GM18499 (cell line): Measurements from ENCODE around the gene CELF1.

ENCODE experiments used
- ATAC-seq: cut with Tn5 transposase; IDR thresholded peaks from one replicate; pipeline ENCODE4 v1.9.1; 2021; ENCODE audit warnings: moderate number of reproducible peaks; ENCODE audit not compliant: insufficient read depth, unreplicated experiment

Gene CELF1

DNA sequence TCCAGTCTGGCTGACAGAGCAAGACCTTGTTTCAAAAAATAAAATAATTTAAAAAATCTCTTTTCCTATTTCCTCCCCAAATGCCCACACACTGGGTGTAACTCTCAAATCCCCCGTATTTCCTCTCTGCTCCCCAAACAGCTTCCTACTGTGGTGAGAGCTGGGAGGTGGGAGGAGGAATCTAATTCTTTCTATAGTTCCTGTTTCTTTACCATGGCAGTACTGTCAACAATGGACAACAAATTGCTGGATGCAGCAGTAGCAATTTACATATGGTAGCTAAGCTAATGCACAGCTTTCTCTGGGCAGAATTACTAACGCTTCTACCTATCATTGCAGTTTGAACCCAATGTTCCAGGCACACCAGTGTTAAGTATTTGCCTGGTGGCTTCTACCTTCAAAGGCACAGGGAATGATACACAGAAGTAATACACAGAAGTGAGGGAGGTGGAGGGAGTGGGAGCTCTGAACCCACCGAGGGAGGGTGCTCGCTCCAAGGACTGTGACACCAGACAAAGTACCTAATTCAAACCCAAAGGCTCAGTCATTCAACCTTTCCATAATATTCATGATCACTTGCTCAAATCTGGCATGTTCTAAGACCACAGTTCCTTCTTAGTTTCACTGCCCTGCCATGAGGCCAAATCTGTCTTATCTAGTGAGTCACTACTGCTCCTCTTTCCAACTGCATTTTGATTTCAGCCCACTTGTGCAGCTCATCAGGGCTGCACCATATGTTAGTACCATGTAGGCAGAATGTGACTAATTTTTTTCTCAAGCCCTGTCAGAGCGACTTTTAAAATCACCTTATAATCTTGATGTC lies 37.9 kb downstream of the CELF1 start:
- no peak for ATAC-seq

DNA sequence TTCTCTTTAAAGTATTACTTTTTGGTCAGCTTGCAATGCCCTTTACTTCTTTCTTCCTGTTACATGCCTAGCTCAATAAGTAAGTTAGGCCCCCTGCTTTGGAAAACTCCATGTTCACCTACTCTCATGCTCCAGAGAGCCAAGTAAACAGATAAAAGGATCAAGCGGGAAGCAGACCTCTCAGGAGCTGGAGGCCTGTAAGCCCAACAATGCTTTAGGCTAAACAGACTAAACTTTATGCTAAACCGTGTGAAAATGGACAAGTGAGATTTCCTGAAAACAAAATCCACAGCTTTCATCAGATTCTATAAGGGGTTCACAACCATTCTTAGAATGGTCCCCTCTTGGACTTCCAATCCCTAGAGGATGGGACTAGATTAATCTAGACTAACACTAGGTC lies 40.2 kb downstream of the CELF1 start:
- ATAC-seq, result no peak

DNA sequence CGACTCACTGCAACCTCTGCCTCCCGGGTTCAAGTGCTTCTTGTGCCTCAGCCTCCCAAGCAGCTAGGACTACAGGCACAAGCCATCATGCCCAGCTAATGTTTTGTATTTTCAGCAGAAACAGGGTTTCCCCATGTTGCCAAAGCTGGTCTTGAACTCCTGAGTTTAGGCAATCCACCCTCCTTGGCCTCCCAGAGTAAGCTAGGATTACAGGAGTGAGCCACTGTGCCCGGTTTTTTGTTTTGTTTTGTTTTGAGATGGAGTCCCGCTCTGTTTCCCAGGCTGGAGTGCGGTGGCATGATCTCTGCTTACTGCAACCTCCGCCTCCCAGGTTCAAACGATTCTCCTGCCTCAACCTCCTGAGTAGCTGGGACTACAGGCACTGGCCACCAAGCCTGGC lies 41.0 kb downstream of the CELF1 start:
- ATAC-seq, result no peak

DNA sequence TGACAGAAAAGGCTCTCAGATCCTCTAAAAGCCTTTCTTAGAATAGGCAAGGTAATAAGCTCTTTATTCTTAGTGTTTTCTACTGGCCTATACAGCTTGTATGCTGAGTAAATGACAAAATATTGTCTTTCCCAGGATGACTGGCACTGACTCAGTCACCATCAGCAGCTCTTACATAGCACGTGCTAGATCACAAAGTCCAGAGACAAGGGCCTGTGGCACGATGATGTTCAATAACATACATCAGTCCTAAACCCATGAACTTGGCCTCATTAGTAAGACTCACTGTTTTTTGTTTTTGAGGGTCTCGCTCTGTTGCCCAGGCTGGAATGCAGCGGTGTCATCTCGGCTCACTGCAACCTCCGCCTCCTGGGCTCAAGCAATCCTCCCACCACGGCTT lies 42.7 kb downstream of the CELF1 start:
- ATAC-seq, result no peak

DNA sequence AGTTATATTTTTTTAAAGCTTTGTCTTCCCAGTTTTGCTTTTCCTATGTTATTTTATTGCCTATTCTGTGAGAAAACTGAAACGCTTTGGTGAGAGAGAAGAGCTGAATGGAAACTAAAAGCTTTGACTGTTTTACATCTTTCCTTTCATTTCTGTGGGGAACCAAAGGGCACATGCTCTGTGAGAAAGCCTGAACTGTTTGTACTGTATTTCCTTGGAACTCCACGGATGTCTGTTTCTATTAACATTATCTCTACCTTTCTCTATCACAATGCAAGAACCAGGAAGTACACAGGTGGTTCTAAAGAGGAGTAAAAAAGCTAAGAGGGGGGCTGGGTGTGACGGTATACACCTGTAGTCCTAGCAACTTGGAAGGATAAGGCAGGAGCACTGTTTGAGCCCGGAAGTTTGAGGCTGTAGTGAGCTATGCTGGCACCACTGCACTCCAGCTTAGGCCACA lies 43.8 kb downstream of the CELF1 start:
- no peak for ATAC-seq

DNA sequence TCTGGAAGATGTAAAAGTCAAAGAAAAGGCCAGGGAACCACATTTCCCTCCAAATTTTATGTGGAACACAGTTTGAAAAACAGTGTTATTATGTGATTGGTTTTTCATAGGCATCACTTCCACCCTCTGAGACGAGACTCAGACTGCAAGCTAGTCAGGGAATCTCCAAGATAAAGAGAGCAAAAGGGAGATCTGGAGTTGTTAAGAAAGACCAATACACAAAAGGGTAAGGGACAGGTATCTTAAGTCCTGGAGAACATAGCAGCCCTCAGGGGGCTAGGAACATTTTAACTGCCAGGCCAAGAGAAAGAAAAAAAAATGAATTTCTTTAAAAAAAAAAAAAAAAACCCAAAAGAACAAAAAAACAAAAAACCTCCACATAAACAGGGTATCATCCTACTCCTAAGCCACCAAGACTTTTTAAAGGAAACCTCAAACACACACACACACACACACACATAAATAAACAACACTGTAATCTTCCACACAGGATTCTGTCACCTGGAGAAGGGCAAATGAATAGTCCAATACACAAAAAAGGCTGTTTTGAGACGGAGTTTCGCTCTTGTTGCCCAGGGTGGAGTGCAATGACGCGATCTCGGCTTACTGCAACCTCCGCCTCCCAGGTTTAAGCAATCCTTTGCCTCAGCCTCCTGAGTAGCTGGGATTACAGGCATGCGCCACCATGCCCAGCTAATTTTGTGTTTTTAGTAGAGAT lies 44.5 kb downstream of the CELF1 start:
- no peak for ATAC-seq

DNA sequence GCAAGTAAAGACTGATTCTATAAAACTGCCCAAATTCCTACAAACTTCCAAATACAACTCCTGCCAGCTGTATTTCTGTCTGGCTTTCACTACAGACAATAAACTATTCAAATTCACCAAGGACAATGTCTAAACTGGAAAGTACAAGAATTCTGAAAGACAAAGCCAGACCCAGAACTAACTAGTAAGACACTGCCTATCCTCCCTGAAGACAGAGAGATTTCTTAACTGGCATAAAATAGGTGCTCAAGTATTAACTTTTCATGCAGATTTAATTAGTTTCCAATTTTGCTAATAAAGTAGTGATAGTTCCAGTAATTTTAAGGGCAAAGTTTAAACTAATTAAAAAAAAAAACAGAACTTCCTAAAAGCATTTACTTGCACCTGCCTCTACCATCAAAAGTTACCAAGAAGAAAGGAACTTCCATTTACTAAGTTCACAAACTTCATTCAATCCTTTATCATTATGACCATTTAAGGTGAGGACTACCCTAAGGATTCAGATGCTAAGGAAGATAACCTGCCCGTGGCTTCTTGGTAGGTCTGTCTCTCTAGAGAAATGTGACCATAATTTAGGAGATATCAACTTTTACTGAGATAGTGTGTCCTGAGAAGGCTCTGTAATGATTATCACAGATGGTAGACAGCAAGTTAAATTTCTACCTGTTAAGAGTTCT lies 45.2 kb downstream of the CELF1 start:
- ATAC-seq, result no peak

DNA sequence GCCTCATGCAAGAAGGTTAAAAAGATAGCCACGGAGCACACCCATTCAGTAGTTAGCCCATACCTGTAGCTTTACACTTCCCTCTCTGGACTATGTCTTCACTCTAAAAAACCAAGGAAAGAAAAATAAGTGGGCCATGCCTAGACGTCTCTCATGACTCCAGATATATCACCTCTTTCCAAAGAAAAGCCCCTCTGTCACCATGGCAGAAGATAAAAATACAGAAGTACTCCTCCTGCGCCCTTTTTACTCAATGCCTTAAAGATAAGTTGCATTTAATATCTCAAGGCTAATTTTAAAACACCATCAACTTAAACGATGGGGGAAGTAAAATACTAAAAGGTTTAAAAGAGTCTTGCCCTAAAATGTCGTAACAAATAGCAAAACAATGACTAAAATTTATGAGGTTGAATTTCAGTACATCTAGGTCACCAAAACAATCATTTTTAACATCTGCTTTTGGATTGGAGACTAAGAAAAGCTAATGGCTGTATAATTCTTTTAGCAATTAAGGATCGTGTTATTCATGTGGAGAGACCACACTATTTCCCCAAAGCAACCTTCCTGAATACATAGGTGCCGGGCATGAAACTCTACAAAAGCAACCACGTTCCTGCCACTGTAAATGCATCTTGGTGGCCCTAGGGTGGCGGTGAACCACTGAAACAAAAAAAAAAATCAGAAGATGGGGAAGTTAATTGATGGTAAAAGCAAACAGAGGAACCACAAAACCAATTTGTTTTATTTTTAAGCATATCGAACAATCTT lies 46.0 kb downstream of the CELF1 start:
- no peak for ATAC-seq

DNA sequence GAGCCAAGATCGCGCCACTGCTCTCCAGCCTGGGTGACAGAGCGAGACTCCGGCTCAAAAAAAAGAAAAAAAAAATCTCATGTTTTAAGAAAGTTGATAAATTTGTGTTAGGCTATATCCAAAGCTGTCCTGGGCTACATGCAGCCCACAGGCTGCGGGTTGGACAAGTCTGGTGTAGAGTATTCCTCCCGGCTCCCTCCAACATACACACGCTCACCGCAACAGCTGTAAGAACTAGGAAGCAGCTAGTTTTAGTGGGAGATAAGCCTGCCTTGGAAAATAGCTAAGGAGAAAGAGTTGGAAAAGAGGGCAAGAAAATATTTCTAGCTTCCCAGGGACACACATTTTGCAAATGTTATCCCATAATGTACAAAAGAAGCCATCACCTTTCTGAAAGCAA lies 46.6 kb downstream of the CELF1 start:
- no peak for ATAC-seq

DNA sequence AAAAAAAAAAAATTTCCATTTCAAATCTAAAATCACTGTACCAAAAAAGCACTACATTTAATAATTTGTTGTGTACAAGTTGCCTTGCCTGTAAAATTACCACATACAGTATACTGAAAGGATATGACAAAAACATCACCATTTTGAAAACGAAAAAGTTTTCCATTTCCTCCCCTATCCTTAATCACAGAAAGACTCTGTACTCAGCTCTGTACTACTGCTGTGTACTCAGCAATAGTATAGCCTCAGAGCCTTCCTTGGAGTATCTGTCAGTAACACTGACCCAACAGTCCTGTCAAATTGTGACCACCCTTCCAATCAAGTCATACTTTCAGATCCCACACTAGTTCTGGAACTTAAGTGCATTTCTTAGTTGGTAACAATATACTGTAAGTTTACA lies 48.0 kb downstream of the CELF1 start:
- no peak for ATAC-seq

DNA sequence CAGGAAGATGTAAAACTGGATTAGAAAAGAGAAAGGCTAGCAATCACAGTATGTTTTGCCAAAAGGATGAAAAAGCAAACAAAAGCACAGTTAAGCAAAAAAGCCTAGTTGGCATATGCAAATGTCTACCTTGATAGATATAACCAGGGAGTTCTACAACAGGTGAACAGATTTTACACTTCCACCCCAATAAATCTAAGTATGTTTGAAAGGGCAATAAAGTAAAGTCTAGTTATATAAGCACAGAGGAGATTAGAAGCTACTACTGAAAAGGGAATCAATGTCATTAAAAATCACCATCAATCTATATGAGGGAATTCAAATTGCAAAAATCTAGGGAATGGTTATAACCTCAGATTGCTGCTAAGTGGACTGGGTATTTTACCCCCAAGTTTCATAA lies 49.7 kb downstream of the CELF1 start:
- ATAC-seq, result no peak

DNA sequence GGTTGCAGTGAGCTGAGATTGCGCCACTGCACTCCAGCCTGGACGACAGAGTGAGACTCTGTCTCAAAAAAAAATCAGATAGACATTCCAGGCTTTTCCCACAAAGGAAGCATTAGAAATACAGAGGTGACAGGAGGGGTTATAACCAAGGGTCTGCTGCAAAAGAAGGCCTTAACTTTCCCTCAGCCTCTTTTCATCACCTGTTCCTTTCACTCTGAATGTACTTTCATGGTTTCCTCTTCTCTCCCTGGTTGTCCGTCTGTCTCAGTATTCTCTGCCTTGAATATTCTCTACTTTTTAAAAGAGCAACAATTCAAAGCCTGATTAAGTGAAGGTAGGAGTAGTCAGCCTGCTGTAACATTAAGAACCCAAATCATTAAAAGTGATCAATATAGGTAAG lies 50.2 kb downstream of the CELF1 start:
- ATAC-seq, result no peak

DNA sequence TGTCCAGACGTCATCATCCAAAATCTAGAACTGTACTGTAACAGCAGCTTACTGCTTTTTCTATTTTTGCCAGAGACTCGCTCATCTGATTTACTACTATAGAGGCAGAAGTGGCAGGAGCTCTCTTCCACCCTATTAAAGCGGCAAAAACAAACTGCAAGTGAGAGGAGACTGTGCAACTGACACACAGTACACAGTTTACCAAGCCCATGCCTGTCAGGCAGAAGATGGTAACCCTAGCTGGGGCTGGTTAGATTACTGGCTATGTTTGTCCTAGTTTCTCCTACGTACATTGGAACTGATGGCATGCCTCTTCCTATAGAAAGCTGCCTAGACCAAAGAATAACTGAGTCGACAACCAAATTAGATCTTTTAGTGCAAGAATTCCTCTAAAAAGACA lies 51.8 kb downstream of the CELF1 start:
- ATAC-seq, result no peak

DNA sequence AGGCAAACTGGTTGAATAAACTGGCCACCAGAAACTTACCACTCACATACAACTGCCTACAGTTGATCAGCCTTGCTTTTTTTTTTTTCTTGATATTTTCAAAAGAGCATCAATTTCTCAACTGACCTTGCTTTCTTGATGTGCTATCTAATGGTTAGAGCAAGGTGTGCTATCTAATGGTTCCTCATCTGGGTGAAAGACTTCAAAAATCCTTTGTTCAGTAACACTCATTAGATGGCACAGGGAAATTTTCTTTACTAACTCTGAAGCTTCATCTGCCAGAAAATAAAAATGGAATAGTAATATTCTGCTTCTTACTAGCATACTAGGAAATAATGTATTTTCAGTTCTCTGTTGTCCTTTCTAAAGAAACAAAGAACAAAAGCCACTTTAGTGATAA lies 52.8 kb downstream of the CELF1 start:
- ATAC-seq, result no peak

DNA sequence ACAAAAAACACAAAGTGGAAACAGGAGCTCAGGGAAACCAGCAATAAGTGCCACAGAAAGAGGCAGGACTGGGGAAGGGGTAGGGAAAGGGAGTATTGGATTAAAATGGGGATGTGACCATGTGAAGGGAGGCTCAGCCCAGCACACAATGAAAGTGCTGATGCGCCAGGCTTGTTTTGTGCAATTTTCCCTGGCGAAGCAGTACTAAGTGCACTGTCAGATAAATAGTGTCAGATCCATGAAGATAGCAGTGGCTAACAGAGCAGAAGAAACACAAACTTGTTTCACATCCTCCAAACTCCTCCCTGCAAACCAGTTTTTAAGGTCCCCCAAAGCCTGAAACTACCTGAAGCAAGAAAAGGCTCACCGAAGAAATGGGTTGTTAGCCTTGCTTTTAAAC lies 53.3 kb downstream of the CELF1 start:
- ATAC-seq, result no peak

DNA sequence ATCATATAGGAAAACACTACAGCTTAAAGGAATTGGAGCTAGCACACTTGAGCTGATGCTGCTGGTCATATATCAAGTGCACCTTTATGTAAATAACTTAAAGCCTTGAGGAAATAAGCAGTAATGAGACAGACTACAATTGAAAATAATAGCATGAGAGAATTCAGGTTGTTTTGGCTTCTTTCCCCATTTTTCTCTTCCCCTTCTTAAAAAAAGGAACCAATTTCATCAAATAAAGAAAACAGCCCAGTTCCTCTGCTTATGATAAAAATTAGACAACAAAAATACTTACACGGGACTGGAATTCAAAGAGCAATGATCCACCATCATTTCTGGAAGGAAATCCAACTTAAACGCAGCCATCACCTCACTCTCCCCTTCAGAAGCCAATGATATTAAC lies 53.8 kb downstream of the CELF1 start:
- no peak for ATAC-seq

DNA sequence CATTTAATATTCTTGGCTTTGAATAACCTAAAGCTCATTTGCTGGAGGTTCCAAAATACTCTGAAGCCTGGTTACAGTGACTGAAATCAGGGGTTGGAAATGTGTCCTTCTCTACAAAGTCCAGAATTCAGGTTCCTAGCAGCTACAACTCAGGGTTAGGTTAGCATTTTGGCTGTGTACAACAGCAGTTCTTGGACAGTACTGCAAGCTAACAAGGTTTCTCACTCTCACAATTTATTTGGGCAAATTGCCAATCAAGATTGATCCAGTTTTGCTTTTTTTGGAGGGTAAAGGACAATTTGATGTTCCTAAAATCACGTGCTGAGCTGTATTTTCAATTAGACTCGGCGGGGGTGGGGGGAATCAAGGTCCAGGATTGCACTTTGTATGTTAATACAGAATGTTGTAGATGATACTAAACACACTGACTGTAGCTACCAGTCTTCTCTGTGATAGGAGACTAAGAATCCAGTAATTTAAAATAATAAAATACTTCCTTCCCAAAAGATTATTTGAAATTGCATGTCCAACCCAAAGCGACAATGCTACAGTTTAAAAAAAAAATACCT lies 54.3 kb downstream of the CELF1 start:
- ATAC-seq, result no peak

DNA sequence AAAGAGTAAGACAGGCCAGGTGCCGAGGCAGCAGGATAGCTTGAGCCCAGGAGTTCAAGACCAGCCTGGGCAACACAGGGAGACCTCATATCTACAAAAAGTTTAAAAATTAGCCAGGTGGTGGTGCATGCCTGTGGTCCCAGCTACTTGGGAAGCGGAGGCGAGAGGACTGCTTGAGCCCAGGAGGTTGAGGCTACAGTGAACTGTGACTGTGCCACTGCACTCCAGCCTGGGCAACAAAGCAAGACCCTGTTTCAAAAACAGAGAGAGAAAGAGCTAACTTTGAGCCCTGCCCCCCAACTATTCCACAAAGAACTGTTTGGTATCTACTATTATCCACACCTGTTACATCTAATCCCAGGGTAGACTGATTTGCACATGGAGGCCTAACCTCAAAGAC lies 54.8 kb downstream of the CELF1 start:
- ATAC-seq, result no peak

DNA sequence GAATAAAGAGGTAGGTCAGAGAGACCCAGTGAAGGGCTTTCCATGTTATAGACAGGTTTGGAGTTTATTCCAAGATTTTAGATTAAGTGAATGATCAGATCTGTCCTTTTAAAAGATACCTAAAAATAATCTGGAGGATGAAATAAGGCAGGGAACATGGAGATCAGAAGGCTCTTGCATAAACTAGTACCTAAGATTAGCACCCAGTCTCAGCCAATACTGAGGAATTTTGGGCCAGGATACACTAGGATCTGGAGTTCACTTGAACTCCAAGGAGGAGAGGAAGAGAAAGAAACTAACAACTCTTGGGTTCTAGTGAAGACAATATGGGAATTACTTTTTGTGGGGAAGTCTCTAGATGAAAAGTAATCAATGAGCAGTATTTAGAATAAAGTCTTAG lies 56.1 kb downstream of the CELF1 start:
- no peak for ATAC-seq

DNA sequence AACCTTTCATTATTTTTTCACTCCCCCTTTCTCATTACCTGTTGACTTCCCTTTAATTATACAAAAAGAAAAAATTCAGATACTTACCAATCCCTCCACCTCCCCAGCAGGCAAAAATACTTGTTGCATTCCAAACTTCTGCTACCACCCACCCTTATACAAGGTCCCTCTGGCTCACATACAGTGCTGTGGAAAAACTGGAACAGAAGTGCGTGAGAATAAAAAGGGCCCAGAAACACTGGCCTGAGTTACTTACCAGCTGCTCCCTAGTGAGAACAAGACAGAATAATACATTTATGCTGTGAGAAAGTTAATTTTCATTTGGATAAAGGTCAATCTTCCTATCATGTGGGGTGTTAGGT lies 57.1 kb downstream of the CELF1 start:
- ATAC-seq, result no peak
